Stimulated activated CD4-positive, alpha-beta T cell treated with anti-CD3 and anti-CD28 coated beads, Interleukin-2, amount 100 ng/mL, for 48 hours (primary cell): Measurements from ENCODE around the gene TMEM163.
"Not testable (repeated sequence)": the region's sequence is repeated elsewhere in the genome, so short reads cannot be mapped to it uniquely, and the experiment has no call there.

Source experiments
- DNase-seq, 2 donors: peaks; one replicate each; pipeline ENCODE4 v3.0.0-alpha.2; 2020

The TMEM163 gene

GRCh38 chr2:134512734-134513464, 205.9 kb downstream of the TMEM163 start:
- no peak for DNase-seq

- no peak for DNase-seq
Measured at GRCh38 chr2:134508391-134508790, 210.4 kb downstream of the TMEM163 start.

- DNase-seq = no peak
Measured at GRCh38 chr2:134507697-134508096, 211.1 kb downstream of the TMEM163 start.

- not testable (repeated sequence) for DNase-seq
Measured at GRCh38 chr2:134507159-134507558, 211.6 kb downstream of the TMEM163 start.

- DNase-seq = no peak
Measured at GRCh38 chr2:134505446-134505845, 213.4 kb downstream of the TMEM163 start.

- DNase-seq = no peak
Measured at GRCh38 chr2:134504586-134505336, 214.0 kb downstream of the TMEM163 start.

GRCh38 chr2:134502104-134502503, 216.7 kb downstream of the TMEM163 start:
- no peak for DNase-seq

- no peak for DNase-seq
Measured at GRCh38 chr2:134501476-134502091, 217.2 kb downstream of the TMEM163 start.

GRCh38 chr2:134500211-134500935, 218.4 kb downstream of the TMEM163 start:
- no peak for DNase-seq

GRCh38 chr2:134499307-134499926, 219.4 kb downstream of the TMEM163 start:
- no peak for DNase-seq

GRCh38 chr2:134498654-134499053, 220.1 kb downstream of the TMEM163 start:
- no peak for DNase-seq

GRCh38 chr2:134493797-134494196, 225.0 kb downstream of the TMEM163 start:
- DNase-seq = no peak

GRCh38 chr2:134491771-134492441, 226.9 kb downstream of the TMEM163 start:
- no peak for DNase-seq

- DNase-seq = no peak
Measured at GRCh38 chr2:134491022-134491421, 227.8 kb downstream of the TMEM163 start.

- DNase-seq = no peak
Measured at GRCh38 chr2:134490559-134490958, 228.2 kb downstream of the TMEM163 start.

GRCh38 chr2:134489732-134490384, 228.9 kb downstream of the TMEM163 start:
- DNase-seq = no peak

- DNase-seq = no peak
Measured at GRCh38 chr2:134482766-134483340, 235.9 kb downstream of the TMEM163 start.

- DNase-seq = no peak
Measured at GRCh38 chr2:134482131-134482723, 236.6 kb downstream of the TMEM163 start.

- no peak for DNase-seq
Measured at GRCh38 chr2:134479696-134480330, 239.0 kb downstream of the TMEM163 start.

- DNase-seq = not testable (repeated sequence)
Measured at GRCh38 chr2:134476982-134477381, 241.8 kb downstream of the TMEM163 start.
